GM23338 (cell line): ENCODE data around the gene SMR3A. TPM values are rescaled to one million over a fixed set of nuclear protein-coding genes. Genes with fewer than 3 reads are reported as not detected.
A peak's percentile ranks its signal among the peaks of the same experiment; 100 is the strongest.

Experiments
- ATAC-seq: fragments of 200-7000 bp; cut with Tn5 transposase; 3 replicates; pipeline ENCODE4 v1.9.1; 2020
- DNase-seq: peaks from one replicate; pipeline ENCODE4 v3.0.0-alpha.2; 2015; ENCODE audit warnings: low spot score
- H2AFZ ChIP-seq: fragments of 200-600 bp; sonication (generic); 2 replicates; pipeline ENCODE4 v1.8.0; 2016; ENCODE audit warnings: antibody characterized with exemption, mild to moderate bottlenecking, moderate library complexity
- H3F3A ChIP-seq: fragments of 200-600 bp; sonication (generic); replicated peaks from 2 replicates; pipeline ENCODE4 v1.8.0; 2017; ENCODE audit warnings: antibody characterized with exemption, mixed run types, low read depth
- H3K27ac ChIP-seq: fragments of 200-600 bp; sonication (generic); 2 replicates; pipeline ENCODE4 v1.6.1; 2016; ENCODE audit warnings: low read depth
- H3K27me3 ChIP-seq: fragments of 200-600 bp; sonication (generic); 2 replicates; pipeline ENCODE4 v1.8.0; 2016; ENCODE audit warnings: mild to moderate bottlenecking, mixed run types, moderate library complexity; ENCODE audit not compliant: insufficient read depth
- H3K36me3 ChIP-seq: fragments of 200-600 bp; sonication (generic); 2 replicates; pipeline ENCODE4 v1.8.0; 2016; ENCODE audit warnings: mild to moderate bottlenecking; ENCODE audit not compliant: insufficient read depth
- H3K4me1 ChIP-seq: fragments of 200-600 bp; sonication (generic); 2 replicates; pipeline ENCODE4 v1.8.0; 2016; ENCODE audit warnings: mild to moderate bottlenecking, moderate library complexity; ENCODE audit not compliant: insufficient read depth
- H3K4me2 ChIP-seq: fragments of 200-600 bp; sonication (generic); 2 replicates; pipeline ENCODE4 v1.7.1; 2017; ENCODE audit warnings: mixed run types
- H3K4me3 ChIP-seq: fragments of 200-600 bp; sonication (generic); 2 replicates; pipeline ENCODE4 v1.6.1; 2016; ENCODE audit warnings: mixed run types
- H3K79me2 ChIP-seq: fragments of 200-600 bp; sonication (generic); replicated peaks from 2 replicates; pipeline ENCODE4 v1.8.0; 2017; ENCODE audit warnings: mild to moderate bottlenecking; ENCODE audit not compliant: insufficient read depth
- H3K9me2 ChIP-seq: fragments of 200-600 bp; sonication (generic); 2 replicates; pipeline ENCODE4 v1.8.0; 2017; ENCODE audit not compliant: insufficient read depth
- H4K20me1 ChIP-seq: fragments of 200-600 bp; sonication (generic); replicated peaks from 2 replicates; pipeline ENCODE4 v1.8.0; 2017; ENCODE audit warnings: mild to moderate bottlenecking; ENCODE audit not compliant: insufficient read depth
- H3K27ac Mint-ChIP-seq: 2 replicates; pipeline ENCODE4 v1.8.0; 2020; ENCODE audit warnings: inconsistent platforms, mild to moderate bottlenecking, moderate library complexity, mixed read lengths
- H3K27me3 Mint-ChIP-seq: 3 replicates; pipeline ENCODE4 v1.8.0; 2022; ENCODE audit warnings: low read depth, mild to moderate bottlenecking, moderate library complexity, mixed read lengths, inconsistent platforms; ENCODE audit not compliant: insufficient read depth, poor library complexity
- H3K36me3 Mint-ChIP-seq: 3 replicates; pipeline ENCODE4 v1.8.0; 2021; ENCODE audit warnings: low read depth, mild to moderate bottlenecking, inconsistent platforms, moderate library complexity, mixed read lengths
- H3K4me1 Mint-ChIP-seq: 3 replicates; pipeline ENCODE4 v1.8.0; 2020; ENCODE audit warnings: mild to moderate bottlenecking, inconsistent platforms, mixed read lengths
- H3K4me3 Mint-ChIP-seq: 3 replicates; pipeline ENCODE4 v1.8.0; 2021; ENCODE audit warnings: moderate library complexity, mild to moderate bottlenecking, inconsistent platforms, mixed read lengths
- H3K9me3 Mint-ChIP-seq: 3 replicates; pipeline ENCODE4 v1.8.0; 2020; ENCODE audit warnings: moderate library complexity, mild to moderate bottlenecking, inconsistent platforms, mixed read lengths
- ETS1 ChIP-seq: IDR thresholded peaks from 2 replicates; pipeline ENCODE4 v1.6.1; 2016; ENCODE audit warnings: antibody characterized with exemption
- EZH2 ChIP-seq: fragments of 200-600 bp; sonication (generic); IDR thresholded peaks from one replicate; pipeline ENCODE4 v1.8.0; 2017; ENCODE audit warnings: antibody characterized with exemption, mild to moderate bottlenecking, low read depth; ENCODE audit not compliant: unreplicated experiment
- JUNB ChIP-seq: IDR thresholded peaks from one replicate; pipeline ENCODE4 v1.6.1; 2016; ENCODE audit warnings: antibody characterized with exemption; ENCODE audit not compliant: unreplicated experiment
- REST ChIP-seq: IDR thresholded peaks from one replicate; pipeline ENCODE4 v1.6.1; 2018; ENCODE audit warnings: antibody characterized with exemption; ENCODE audit not compliant: unreplicated experiment
- ZNF114 ChIP-seq: fragments of 250-450 bp; sonication (Bioruptor Pico); IDR thresholded peaks from 2 replicates; pipeline ENCODE4 v1.5.0; 2020; ENCODE audit warnings: mild to moderate bottlenecking, moderate library complexity
- ZNF331 ChIP-seq: fragments of 250-450 bp; sonication (Bioruptor Pico); IDR thresholded peaks from 2 replicates; pipeline ENCODE4 v1.5.0; 2020; ENCODE audit warnings: low read depth, mild to moderate bottlenecking, moderate library complexity
- polyA plus RNA-seq: library from polyadenylated mRNA; unstranded; fragments of >200 nt; fragmentation: Nextera tagmentation; extraction: Ambion mirVana; gene quantifications from 2 replicates; pipeline ENCODE4 v1.2.1, GENCODE V29; 2016
- total RNA-seq: library from RNA; depleted of rRNA; stranded (reverse); fragments of >200 nt; shearing (Covaris generic); gene quantifications from 2 replicates; pipeline ENCODE4 v1.2.3, GENCODE V29; 2014

Gene SMR3A
- total and polyA plus RNA-seq, 2 experiments from 2014 or later, result not detected

- Mint-ChIP-seq H3K36me3 (no peaks in the 10 kb centered on the region), H3K27me3 (peaks cover 2% of the 10 kb centered on the region), H3K4me3 (no peak overlapping the region), H3K4me1 (peaks cover 5% of the 10 kb centered on the region; the same call in 2 of the 3 replicates), H3K9me3 (no peaks in the 10 kb centered on the region), H3K27ac (no peak overlapping the region)
- no peaks in the 10 kb centered on the region for H3K27me3 ChIP-seq
- H3K4me2 ChIP-seq, result no peak overlapping the region
- ATAC-seq, result no peak
- no peak overlapping the region for H2AFZ ChIP-seq
- no peaks in the 10 kb centered on the region for H4K20me1 ChIP-seq
- peaks cover 2% of the 10 kb centered on the region; the same call in 1 of the 2 replicates for H3K4me1 ChIP-seq
- H3K27ac ChIP-seq, result no peak overlapping the region
- no peaks in the 10 kb centered on the region for H3K36me3 ChIP-seq
- DNase-seq, result no peak
- H3K4me3 ChIP-seq, result no peak overlapping the region
- TF ChIP-seq JUNB (no peak), REST (no peak), ZNF331 (CRISPR knock-in tag) (no peak)
- H3K79me2 ChIP-seq, result no peaks in the 10 kb centered on the region
- no peaks in the 10 kb centered on the region for H3F3A ChIP-seq
- no peaks in the 10 kb centered on the region for H3K9me2 ChIP-seq
Measured at GRCh38 chr4:70337886-70338420, 22.6 kb upstream of the SMR3A start.

- Mint-ChIP-seq H3K9me3 (no peaks in the 10 kb centered on the region), H3K27me3 (no peaks in the 10 kb centered on the region), H3K4me3 (no peak overlapping the region), H3K4me1 (0 out of 3 replicates have a peak, but pooled peaks cover 2% of the 10 kb centered on the region), H3K27ac (no peak overlapping the region), H3K36me3 (no peaks in the 10 kb centered on the region)
- Histone ChIP-seq H3K27ac (no peak overlapping the region), H4K20me1 (no peaks in the 10 kb centered on the region), H3K79me2 (no peaks in the 10 kb centered on the region), H3K4me1 (no peaks in the 10 kb centered on the region), H3K9me2 (0 out of 2 replicates have a peak, but pooled peaks cover 5% of the 10 kb centered on the region), H2AFZ (peak overlapping the region; percentile 28; the same call in 1 of the 2 replicates), H3K4me2 (no peak overlapping the region), H3K27me3 (no peaks in the 10 kb centered on the region), H3K4me3 (no peak overlapping the region), H3F3A (no peaks in the 10 kb centered on the region), H3K36me3 (no peaks in the 10 kb centered on the region)
- TF ChIP-seq ZNF114 (no peak), ETS1 (no peak), ZNF331 (CRISPR knock-in tag) (no peak), EZH2 (no peak)
- ATAC-seq (no peak), DNase-seq (no peak)
Measured at GRCh38 chr4:70356185-70356584, 4.4 kb upstream of the SMR3A start.
